DMS153 (cell line): Measurements from ENCODE around the gene CCDC86.

Experiments
- DNase-seq: peaks from one replicate; lab custom pipeline; 2025; lab: John Stamatoyannopoulos, UW

CCDC86 gene

DNA sequence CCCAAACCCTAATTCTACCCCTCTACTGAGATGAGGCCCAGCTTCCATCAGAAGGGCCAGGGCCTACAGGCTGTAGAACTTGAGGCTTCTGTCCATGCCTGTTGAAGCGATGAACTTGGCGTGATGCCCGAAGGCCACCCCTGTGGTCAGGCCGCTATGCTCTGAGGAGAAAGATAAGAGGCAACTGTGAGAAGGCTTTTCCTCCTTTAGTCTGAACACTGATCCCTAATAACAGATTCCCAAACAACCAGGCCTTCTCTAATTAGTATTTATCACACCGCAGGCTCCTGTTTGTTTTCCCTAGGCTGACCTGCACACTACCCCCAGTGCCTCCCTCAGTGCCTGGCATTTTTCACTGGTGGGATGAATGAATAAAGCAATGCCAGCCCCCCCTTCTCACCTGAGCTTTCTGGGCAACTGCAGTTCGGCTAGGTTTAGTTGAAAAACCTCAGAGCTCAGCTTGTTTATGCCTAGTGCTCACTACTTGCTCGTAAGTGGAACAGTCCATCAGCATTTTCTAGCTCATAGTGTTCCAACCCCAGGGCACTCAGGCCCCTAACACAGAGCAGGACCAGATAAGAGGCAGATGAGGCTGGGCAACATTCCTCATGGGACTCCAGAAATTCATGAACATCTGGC is 49.3 kb downstream of the CCDC86 start:
- no peak for DNase-seq

DNA sequence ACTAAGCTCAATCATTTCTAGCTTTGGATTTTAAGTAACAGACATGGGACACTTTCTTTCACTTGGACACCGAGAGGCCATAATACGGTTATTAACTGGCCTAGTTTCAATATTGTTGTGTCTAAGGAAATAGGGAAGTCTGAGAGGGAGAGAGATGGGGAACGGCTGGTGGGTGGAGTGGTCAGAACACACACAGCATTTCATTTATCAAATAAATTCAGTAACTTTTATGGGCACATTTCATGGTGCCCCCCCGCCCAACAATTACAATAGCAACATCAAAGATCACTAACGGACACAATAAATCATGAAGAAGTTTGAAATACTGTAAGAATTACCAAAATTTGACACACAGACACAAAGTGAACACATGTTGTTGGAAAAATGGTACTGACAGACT is 53.8 kb downstream of the CCDC86 start:
- DNase-seq, result no peak

DNA sequence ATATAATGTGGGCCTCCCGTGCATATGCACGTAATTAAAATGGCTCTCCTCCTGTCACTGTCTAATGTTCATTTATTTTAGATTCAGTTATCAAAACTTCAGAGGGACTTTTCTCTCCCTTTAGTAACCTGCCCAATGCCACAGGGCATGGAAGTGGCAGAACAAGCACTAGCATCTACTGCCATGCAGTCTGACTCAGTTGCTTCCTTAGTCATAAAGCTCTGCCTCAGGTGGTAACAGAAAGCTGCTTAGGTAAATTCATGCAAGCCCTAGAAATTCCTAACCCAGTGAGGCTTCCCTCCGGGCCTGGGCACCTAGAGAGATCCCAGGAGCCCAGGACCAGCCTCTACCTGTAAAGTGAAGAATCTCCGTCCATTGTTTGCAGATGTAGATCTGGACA is 55.6 kb downstream of the CCDC86 start:
- no peak for DNase-seq

DNA sequence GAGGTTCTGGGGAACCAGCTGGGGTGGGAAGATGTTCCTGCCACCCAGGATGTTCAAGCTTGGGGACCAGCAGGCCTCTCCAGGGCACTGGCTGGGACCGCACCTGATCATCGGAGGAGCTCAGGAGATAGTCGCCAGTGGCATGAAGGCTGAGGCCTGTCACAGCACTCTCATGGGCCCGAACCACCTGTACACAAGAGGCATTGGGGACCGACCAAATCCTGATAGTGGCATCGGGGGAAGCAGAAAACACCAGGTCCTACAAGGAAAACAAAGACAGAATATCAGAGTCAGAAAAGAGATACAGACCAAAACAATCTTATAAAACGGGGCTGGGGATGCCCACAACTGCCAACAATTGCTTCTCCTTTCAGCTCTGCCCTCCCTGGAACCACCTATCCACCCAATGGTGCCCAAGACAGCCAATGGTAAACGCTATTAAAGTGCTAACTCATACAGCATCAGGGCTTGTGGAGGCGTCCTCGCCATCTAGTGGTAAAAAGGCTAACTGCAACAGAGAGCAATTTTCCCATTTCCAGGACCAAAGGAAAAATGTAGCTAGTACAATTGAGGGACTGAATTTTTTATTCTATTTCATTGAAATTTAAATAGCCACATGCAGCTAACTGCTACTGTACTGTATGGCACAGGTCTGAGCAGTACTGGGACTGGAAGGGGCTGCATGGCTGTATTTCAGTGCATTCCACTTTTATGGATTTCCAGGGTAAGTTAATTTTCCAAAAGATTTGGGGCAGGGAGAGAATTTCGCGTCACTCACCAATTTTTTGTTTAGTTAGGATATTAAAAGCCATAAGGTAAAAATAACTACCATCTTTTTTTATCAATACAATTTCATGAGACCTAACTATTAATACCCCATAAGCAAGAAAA is 57.4 kb downstream of the CCDC86 start:
- peak; percentile 26 for DNase-seq

DNA sequence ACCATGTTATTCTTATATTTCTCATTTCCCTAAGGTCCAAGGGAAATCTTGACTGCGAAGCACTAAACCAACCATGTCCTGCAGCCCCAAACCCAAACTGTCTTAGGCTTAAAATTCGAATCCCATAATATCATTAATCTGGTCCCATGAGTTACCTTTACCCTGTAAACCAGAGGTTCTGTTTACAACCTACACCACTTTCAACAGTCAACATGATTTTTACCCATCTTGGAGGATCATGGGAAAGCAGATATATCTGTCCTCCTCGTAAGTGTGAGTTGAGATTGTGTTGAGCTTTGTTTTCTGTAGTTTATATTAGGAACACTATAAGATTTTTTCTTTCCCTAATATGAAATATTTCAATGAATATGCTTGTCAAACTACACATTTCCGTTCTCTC is 58.1 kb downstream of the CCDC86 start:
- DNase-seq, result no peak
